Hindlimb muscle (tissue), 1 donor: Measurements from ENCODE around the gene STK32B. TPM values are rescaled to one million over a fixed set of nuclear protein-coding genes. Genes with fewer than 3 reads are reported as not detected.
A peak's percentile ranks its signal among the peaks of the same experiment; 100 is the strongest.
"Not testable (repeated sequence)": the region's sequence is repeated elsewhere in the genome, so short reads cannot be mapped to it uniquely, and the experiment has no call there.

Source experiments
- DNase-seq: peaks from one replicate; pipeline ENCODE4 v3.0.0-alpha.2; 2013
- polyA plus RNA-seq: library from polyadenylated mRNA; unstranded; fragments of 120-200 nt; gene quantifications from one replicate; pipeline ENCODE4 v1.2.1, GENCODE V29; 2013; ENCODE audit not compliant: insufficient read length

STK32B gene
- polyA plus RNA-seq, 1 donor, result 6.6 TPM

DNA sequence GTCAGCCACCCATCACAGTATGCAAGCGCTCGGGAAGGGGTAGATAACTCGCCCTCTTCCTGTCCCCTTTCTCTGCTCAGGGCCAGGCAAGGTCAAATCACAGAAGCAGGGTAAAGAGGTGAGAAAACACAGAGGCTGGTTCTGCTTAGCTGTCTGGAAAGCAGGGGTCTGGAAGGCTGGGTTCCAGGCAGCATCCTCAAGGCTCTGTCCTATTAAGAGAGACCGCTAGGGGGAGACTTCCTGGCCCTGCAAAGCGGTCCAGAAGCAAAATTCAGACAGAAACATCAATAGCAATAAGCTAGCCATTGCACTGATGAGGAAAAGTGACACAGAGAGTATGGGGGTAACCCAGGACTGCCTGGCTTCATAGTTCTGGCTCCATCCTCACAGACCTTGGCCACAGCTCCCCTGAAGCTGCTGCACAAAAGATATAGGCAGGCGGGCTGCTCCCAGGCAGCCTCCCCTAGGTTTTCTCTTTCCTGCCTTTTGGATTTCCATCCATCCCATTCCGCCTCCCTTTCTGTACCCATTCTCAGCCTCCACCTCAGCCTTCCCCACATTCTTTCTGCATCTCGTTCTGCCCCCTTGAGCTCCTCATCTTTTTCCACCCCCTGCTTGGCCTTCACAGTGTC is 348.6 kb downstream of the STK32B start:
- peak; percentile 27 for DNase-seq

DNA sequence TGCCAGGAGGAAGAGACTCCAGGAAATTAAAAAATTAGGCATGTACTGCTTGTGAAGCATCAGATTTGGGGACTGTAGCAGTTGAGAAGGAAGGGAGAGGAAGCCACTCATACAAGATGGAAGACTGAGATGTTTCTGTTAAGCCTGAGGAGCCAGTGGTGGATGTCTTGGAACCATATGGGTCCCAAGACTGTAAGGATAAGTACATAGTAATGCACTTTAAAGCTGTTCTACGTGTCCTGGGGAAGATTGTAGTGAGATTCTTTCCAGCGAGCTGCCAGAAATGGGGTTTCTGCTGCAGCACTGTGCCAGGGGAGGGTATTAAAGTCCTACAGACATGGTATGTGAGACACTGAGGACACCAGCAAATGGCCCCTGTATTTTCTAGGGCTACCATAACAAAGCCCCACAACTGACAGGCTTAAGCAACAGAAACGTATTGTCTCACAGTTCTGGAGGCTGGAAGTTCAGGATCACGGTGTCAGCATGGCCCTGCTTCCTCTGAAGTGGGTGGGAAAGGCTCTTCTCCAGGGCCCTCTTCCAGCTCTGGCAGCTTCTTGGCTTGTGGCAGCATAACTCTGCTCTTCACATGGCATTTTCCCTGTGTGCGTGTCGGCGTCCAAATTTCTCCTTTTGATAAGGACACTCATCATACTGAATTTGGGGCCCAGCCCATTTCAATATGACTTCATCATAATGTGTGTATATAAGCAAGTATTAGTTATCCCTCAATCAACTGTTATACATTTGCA is 352.6 kb downstream of the STK32B start:
- DNase-seq, result no peak

DNA sequence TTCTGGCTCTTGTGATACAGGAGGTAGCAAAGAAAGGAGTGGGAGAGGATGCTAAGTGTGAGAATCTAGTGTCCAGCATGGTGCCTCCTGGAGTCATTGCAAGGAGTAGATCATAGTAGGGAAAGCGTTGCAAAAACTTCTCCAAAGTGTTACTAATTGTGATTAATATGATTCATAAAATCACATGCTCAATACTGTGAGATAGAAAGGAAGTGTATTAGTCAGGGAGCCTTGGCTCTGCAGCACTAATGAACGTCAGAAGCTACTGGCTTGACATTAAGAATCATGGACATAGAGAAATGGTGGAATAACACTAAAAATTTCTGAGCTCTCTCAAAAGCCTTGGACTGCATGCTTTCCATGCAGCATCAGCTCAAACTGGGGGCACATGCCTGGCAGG is 358.0 kb downstream of the STK32B start:
- no peak for DNase-seq

DNA sequence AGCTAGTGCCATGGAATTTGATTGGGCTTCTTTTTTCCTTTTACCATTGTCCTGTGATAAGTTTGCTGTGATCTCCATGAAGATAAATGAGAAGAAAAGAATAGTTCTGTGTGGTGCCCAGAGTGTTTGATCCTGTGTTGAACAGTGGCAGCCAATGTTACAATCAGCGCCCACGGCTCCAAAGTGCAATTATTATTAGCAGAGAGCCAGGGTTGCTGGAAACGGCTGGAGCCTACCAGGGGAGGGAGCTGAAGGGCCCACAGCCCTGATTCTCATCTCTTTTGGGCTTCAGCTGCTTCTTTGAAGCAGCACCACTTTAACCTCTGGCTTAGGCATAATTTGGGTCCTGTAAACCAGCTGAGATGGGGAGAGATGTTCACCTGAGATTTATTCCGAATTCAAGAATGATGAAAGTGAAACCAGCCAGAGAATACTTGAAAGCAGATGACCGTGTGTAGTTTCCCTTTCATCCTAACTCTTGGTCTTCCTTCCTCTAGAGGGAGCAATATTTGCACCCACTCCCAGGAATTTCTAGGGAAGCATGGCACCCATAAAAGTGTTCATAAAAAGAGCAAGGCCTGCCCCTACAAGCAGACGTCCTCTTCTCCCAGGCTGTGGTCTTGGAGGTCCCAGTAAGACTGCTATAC is 358.8 kb downstream of the STK32B start:
- no peak for DNase-seq

DNA sequence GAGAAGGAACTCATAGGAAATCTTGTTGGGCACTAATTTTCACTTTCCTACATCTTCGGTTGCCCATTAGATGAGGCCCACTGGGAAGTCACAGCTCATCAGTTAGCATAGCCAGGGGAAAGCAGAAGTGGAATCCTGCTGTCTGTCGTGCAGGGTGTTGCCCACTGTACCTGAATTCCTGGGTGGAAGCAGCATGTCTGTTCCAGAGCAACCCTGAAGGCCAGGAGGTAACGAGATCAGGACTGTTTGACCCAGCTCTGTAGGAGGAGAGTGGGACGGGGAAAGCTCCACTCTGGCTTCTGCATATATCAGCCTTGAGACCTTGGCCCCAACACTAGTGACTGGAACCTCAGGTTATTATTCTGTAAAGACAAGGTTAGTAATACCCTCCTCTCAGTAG is 361.0 kb downstream of the STK32B start:
- no peak for DNase-seq

DNA sequence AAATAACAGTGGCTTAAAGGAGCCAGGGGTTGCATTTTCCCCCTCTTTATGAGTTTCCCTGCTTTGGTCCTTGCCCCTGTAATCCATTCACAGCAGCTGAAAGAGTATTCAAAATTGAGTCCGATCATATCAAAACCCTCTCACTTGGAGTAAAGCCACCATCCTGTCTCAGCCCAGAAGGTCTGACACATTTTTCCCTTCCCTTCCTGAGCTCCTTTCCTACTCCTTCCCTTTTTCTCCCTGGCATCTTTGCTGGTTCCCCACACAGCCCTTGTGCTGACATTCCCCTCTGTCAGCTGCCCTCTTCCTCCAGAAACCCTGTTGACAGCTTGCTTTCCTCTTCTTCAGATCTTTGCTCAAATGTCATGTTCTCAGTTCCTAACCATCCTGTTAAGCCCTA is 361.5 kb downstream of the STK32B start:
- DNase-seq, result no peak

DNA sequence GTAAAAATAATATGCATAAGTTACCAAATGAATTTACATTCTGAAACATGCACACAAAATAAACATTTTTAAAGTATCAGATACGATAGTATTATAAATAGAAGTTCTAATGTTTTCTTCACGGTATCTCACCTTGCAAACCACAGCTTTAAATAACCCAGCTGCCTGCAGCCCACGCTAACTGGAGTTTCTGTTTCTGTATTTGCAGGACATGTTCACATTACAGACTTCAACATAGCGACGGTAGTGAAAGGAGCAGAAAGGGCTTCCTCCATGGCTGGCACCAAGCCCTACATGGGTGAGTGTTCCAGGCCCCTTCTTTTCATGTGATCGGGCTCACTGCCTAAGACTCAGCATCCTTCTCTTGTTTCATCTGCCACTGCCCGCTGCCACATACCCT is 365.4 kb downstream of the STK32B start:
- no peak for DNase-seq

DNA sequence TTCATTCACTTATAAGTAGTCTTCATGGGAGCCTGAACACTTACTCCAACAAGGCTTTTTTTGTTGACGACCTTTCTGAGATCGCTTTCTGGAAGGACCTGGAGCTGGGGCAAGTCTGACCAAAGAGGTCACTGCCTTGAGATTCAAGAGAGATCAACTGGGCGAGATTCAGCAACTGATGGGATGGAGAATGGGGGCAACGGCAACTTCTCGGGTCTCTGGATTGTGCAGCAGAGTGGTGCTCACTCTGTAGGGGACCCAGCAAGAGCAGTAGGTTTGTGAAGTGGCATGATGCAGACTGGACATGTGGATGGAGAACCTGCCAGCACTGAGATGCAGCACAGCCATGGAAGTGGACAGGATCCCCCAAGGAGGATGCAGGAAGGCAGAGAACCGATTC is 369.0 kb downstream of the STK32B start:
- no peak for DNase-seq

DNA sequence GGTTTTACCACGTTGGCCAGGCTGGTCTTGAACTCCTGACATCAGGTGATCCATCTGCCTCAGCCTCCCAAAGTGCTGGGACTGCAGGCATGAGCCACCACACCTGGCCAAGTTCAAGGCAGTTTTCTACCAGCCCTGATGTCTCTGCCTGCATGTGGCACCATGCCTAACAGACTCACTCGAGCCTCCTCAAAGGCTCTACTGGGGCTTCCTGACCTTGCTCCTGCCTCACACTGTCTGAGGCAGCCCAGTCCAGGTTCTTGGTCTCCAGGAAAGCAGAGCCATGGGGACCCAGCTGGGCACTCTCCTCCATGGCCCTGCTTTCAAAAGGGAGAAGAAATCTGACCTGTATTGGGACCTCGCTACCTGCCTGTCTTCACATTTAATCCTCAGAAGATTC is 370.1 kb downstream of the STK32B start:
- DNase-seq, result no peak

DNA sequence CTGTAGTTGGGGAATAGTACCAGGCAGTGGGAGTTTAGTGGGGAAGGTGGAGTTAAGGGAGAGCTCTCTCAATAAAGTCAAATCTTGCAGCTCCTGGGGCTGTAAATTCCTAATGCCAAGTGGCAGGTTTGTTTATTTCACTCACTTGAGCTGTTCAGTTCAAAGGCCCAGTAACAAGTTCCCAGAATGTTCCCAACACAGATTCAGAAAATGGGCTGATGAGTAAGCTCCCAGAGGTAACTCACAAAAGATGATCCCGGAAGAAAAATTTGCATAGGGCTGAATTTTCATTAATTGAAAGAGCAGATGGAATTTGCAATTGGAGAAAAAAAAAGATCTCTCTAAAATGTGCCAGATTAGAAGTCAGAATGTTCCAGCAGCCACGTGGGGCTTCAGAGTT is 370.9 kb downstream of the STK32B start:
- no peak for DNase-seq

DNA sequence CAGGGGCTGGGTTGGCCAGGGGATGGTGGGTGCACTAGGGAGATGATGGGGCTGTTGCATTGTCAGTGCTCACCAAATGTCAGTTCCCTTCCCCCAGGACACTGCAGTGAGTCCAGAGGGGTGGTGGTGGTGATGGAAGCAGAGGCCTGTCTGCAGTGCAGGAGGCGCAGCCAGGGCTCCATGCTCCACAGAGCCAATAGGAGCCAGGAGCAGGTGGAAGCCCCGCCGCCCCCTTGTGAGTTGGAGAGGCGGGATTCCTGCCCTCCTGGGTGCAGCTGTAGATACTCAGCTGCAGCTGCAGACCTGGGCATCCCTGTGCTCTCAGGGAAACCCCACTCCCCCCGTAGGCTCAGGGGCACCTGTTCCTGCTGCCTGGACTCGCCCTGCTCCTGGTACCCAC is 372.4 kb downstream of the STK32B start:
- DNase-seq, result no peak

DNA sequence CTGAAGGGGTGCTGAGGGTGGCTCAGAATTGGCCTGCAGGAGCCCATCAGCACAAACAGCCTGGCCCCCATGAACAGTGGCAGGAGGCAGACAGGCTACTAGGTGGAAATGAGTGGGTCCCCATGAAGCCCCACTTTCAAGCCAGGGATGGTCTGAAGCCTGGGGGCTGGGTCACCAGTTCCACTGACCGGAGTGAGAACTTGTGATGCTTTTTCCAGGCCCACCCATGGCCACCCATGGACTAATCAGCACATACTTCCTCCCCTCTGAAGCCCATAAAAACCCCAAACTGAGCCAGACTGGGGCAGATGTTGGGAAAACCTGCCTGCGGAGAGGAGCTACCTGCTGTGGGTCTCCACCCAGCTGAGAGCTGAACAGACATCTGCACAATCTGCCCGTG is 372.9 kb downstream of the STK32B start:
- DNase-seq, result no peak

DNA sequence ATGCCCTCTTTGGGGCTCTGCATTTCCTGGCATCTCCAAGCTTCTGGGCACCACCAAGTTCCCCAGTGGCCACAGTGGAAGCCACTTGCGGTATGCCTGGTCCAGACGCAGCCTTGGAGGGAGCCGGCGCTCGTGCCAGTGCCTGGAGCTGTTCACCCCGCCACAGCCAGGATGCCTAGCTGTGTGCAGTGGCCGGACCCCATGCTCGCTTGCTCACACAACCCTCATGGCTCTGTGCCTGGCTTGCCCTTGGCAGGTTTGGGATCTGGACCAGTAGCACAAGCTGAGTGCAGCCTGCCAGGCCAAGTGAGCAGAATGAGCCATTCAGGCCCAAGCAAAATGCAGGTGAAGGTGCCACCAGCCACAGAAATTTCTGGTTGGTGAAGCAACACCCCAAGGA is 373.6 kb downstream of the STK32B start:
- no peak for DNase-seq

DNA sequence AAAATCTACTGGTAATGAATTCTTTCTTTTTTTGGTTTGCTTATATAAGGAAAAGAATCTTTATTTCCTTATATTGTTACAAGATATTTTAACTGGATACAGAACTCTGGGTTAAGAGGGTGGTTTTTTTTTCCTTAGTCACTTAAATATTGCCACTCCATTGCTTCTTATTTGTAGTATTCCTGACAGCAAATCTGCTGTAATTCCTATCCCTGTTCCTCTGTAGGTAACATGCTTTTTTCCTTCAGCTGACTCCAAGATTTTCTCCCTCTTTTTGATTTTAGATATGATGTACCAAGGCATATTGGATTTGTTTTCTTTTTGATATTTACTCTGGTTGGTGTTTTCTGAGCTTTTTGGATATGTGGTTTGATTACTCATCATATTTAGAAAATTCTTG is 378.5 kb downstream of the STK32B start:
- DNase-seq, result no peak

DNA sequence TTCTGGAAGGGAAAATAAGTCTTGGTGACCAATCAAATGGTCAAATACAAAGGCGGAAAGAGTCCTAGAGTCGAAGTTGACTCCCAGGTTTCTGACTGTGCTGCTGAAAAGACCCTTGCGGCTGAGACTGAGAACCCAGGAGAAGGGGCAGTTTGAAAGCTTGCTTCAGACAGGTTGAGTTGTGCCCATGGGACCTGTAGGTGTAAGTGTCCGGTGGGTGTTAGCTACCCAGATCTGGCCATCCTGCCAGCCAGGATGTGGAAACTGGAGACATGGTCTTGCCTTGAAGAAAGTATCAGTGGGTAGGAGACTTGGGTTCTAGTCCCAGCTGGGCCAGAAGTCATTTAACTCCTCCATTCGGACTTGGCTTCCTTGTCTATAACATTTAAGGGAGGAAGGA is 381.9 kb downstream of the STK32B start:
- DNase-seq, result no peak

DNA sequence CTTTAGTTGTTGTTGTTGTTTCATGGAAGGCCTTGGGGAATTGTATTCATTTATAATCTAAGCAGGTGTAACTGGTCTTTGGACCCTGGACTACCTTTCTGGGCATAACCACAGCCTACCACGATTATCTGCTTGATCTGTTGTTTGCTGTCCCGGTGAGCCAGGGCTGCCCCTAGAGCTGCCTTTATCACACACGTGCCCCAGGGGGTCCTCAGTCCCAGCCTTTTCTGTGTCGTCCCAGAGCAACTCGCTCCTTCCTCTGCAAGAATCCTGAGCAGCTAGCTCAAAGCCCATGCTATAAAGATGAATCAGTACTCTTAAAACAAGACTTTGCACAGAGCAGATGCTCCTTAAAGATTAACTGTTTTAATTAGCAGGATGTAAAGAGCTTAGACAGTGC is 383.9 kb downstream of the STK32B start:
- DNase-seq, result no peak

DNA sequence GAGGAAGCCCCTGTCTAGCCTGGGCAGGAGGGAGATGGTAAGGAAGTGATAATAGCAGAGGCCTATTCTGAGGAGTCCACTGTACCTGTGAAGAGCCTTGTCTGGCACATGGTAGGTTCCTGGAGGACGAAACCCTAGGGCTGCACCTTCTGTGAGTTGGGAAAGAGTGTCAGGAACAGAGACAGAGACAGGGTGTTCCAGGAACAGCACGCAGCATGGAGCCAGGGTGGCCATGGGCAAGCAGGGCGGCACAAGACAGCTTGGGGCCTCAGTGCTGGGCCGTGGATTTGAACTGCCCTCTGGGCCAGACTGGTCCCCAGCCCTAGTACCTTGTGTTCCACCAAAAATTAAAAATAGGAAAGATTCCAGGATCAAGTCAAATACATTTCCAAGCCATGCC is 384.5 kb downstream of the STK32B start:
- DNase-seq, result no peak

DNA sequence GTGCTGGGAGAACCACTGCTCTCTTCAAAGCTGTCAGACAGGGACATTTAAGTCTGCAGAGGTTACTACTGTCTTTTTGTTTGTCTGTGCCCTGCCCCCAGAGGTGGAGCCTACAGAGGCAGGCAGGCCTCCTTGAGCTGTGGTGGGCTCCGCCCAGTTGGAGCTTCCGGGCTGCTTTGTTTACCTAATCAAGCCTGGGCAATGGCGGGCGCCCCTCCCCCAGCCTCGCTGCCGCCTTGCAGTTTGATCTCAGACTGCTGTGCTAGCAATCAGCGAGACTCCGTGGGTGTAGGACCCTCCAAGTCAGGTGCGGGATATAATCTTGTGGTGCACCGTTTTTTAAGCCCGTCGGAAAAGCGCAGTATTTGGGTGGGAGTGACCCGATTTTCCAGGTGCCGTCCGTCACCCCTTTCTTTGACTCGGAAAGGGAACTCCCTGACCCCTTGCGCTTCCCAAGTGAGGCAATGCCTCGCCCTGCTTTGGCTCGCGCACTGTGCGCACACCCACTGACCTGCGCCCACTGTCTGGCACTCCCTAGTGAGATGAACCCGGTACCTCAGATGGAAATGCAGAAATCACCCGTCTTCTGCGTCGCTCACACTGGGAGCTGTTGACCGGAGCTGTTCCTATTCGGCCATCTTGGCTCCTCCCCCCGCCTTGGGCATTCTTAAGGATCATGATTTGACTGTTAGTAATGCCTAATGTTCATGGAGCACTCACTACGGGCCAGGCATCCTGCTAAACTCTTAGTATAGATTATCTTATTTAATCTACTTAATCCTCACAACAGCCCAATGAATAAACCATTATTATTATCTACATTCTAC is 392.9 kb downstream of the STK32B start:
- DNase-seq, result not testable (repeated sequence)

DNA sequence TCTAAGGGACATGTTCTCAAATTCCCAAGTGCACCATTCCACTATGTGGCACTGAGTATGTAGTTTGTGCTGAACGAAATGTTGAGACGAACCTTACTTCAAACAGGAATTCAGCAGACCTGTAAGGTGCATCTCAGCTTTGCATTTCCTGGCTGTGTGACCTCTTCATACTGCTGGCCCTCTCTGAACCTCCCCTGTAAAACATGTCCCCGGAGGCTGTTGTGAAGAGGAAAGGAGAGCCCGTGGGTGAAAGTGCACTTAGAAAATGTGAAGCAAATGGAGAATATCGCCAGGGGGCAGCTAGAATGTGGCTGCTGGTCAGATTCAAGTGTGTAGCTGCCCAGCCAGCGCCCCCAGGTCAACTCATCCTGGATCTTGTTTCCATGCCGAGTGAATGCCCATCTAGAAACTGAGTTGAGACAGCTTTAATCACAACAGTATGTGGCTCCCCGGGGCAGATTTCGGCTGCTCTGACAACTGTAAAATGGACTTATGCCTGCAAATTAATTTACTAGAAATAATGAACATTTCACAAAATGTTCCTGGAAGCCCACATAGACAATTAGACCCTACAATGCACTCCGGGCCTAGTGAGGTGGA is 393.7 kb downstream of the STK32B start:
- DNase-seq, result no peak

DNA sequence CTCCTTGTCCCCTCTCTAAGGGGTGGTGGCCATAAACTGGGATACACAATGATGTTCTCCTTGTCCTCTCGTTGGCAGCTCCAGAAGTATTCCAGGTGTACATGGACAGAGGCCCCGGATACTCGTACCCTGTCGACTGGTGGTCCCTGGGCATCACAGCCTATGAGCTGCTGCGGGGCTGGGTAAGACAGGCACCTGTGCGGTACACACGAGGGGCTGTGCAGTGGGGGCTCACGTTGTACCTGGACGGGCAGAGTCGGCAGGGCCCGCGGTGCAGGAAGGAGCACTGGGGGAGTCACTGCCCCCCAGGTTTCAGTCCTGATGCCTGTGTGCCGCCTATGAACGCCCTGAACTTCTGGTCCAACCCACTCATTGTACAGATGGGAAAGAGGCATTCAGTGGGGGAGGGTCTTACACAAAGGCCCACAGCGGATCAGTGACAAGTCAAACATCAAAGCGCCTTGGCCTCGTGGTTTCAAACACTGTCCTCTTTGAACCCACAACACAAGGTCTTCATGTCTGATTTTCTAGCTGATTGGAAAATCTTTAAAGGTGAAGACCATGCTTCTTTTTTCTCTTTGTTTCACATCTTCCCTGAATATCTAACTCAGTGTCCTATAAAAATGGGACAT is 395.4 kb downstream of the STK32B start:
- no peak for DNase-seq

DNA sequence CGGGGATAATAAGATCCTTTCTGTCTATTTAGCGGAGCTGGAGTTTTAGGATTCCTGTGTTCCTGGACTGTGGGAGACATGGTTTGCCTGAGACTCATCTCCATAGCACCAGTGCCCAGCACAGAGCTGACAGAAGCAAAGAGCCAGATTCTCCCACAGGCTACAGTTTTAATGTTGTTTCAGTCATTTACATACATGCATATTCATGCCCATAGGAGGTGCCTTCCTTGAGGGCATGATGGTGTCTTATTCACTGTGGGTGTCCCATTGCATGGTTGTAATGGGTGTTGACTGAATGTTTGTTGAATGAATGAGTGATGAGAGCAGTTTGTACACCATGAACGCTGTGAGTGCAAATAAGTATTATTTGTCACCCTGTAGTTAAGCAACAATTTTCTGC is 396.5 kb downstream of the STK32B start:
- DNase-seq, result no peak

DNA sequence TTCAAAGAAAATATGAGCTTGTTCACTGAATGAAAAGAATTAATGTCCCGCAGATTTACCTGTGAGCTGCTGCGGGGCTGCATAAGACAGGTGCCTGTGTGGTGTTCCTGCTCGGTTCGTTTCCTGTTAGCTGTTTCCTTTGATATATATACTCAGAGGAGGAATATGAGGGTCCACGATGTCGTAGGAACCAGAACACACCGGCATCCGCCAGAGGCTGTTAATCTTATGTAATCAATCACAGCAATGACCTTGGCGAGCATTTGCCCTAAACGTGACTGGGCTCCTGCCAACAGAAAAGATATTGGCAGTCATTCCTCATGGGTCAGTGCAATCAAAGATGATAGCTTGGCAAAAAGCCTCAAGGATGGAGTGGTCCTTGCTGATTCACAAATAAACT is 396.9 kb downstream of the STK32B start:
- no peak for DNase-seq
